OCI-LY1 (cell line): ENCODE data around the gene METAP1.
"Not testable (repeated sequence)": the region's sequence is repeated elsewhere in the genome, so short reads cannot be mapped to it uniquely, and the experiment has no call there.

ENCODE experiments used
- H2AFZ ChIP-seq: fragments of 200-600 bp; sonication (generic), shearing (Covaris generic); 2 replicates; pipeline ENCODE4 v1.6.0; 2014; ENCODE audit warnings: antibody characterized with exemption, mild to moderate bottlenecking, low read length
- H3F3A ChIP-seq: fragments of 200-600 bp; sonication (generic), shearing (Covaris generic); 2 replicates; pipeline ENCODE4 v1.6.0; 2014; ENCODE audit warnings: mild to moderate bottlenecking, antibody characterized with exemption, low read length, moderate library complexity; ENCODE audit not compliant: insufficient read depth
- H3K27ac ChIP-seq: fragments of 200-600 bp; sonication (generic); 2 replicates; pipeline ENCODE4 v1.5.1; 2014; ENCODE audit warnings: low read length, mixed run types, mild to moderate bottlenecking, low read depth; ENCODE audit not compliant: poor library complexity, severe bottlenecking
- H3K27me3 ChIP-seq: fragments of 200-600 bp; sonication (generic); 2 replicates; pipeline ENCODE4 v1.6.0; 2014; ENCODE audit warnings: antibody characterized with exemption, mild to moderate bottlenecking, low read length, moderate library complexity; ENCODE audit not compliant: insufficient read depth
- H3K36me3 ChIP-seq: fragments of 200-600 bp; sonication (generic); 2 replicates; pipeline ENCODE4 v1.6.1; 2014; ENCODE audit warnings: mild to moderate bottlenecking, antibody characterized with exemption, low read length, moderate library complexity, mixed read lengths; ENCODE audit not compliant: insufficient read depth
- H3K4me1 ChIP-seq: fragments of 200-600 bp; sonication (generic); 2 replicates; pipeline ENCODE4 v1.5.1; 2014; ENCODE audit warnings: mild to moderate bottlenecking, low read length, moderate library complexity; ENCODE audit not compliant: insufficient read depth, severe bottlenecking
- H3K4me2 ChIP-seq: fragments of 200-600 bp; sonication (generic), shearing (Covaris generic); 2 replicates; pipeline ENCODE4 v1.6.1; 2014; ENCODE audit warnings: low read length
- H3K4me3 ChIP-seq: fragments of 200-600 bp; sonication (generic); 2 replicates; pipeline ENCODE4 v1.5.1; 2014; ENCODE audit warnings: low read length, low read depth, mild to moderate bottlenecking, mixed read lengths; ENCODE audit not compliant: poor library complexity, severe bottlenecking
- H3K79me2 ChIP-seq: fragments of 200-600 bp; shearing (Covaris generic); 2 replicates; pipeline ENCODE4 v1.6.1; 2016; ENCODE audit warnings: mixed run types, low read length, mixed read lengths; ENCODE audit not compliant: insufficient read depth
- H3K9ac ChIP-seq: fragments of 200-600 bp; sonication (generic), shearing (Covaris generic); 2 replicates; pipeline ENCODE4 v1.6.1; 2014; ENCODE audit warnings: mild to moderate bottlenecking, low read length, mixed read lengths
- H3K9me2 ChIP-seq: fragments of 200-600 bp; sonication (generic), shearing (Covaris generic); 2 replicates; pipeline ENCODE4 v1.6.1; 2014; ENCODE audit warnings: low read depth, mild to moderate bottlenecking, low read length, mixed read lengths
- H3K9me3 ChIP-seq: fragments of 200-600 bp; shearing (Covaris generic); 2 replicates; pipeline ENCODE4 v1.6.1; 2014; ENCODE audit warnings: low read length, mixed read lengths
- H4K20me1 ChIP-seq: fragments of 200-600 bp; sonication (generic), shearing (Covaris generic); 2 replicates; pipeline ENCODE4 v1.6.0; 2016; ENCODE audit warnings: mild to moderate bottlenecking, low read length; ENCODE audit not compliant: insufficient read depth
- EZH2 ChIP-seq: fragments of 200-600 bp; sonication (generic), shearing (Covaris generic); IDR thresholded peaks from 2 replicates; pipeline ENCODE4 v1.8.0; 2017; ENCODE audit warnings: borderline replicate concordance, mixed run types, mild to moderate bottlenecking, antibody characterized with exemption, low read length, moderate library complexity, mixed read lengths
- TF ChIP-seq, protein P1 (sequence below): fragments of 200-600 bp; sonication (generic), shearing (Covaris generic); IDR thresholded peaks from 2 replicates; pipeline ENCODE4 v1.5.1; 2017; ENCODE audit warnings: mild to moderate bottlenecking, antibody characterized with exemption, low read length, moderate library complexity, mixed read lengths

The METAP1 gene

DNA sequence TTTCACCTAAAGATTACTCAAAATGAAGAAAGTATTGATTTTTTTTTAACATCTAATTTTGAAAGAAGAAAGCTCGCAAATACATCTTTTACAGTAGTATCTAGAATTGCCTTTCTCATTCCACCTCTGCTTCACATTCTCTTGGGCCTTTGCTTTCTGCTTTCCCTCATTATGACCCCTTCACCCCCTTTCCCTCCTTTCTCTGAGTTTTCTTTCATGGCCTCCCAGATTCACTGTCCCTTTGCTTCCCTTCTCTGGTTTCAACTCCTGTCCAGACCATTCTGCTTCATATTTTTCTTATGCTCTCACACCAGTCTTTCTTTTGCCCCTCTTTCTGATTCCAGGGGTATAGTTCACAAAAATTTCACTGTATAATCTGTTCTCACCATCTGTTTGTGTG, 64.0 kb downstream of the METAP1 start:
- H3F3A ChIP-seq = no peaks in the 10 kb centered on the region
- no peak overlapping the region for H2AFZ ChIP-seq
- no peak overlapping the region for H3K4me2 ChIP-seq
- TF ChIP-seq, protein P1, sequence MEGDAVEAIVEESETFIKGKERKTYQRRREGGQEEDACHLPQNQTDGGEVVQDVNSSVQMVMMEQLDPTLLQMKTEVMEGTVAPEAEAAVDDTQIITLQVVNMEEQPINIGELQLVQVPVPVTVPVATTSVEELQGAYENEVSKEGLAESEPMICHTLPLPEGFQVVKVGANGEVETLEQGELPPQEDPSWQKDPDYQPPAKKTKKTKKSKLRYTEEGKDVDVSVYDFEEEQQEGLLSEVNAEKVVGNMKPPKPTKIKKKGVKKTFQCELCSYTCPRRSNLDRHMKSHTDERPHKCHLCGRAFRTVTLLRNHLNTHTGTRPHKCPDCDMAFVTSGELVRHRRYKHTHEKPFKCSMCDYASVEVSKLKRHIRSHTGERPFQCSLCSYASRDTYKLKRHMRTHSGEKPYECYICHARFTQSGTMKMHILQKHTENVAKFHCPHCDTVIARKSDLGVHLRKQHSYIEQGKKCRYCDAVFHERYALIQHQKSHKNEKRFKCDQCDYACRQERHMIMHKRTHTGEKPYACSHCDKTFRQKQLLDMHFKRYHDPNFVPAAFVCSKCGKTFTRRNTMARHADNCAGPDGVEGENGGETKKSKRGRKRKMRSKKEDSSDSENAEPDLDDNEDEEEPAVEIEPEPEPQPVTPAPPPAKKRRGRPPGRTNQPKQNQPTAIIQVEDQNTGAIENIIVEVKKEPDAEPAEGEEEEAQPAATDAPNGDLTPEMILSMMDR = no peak
- TF ChIP-seq EZH2 = no peak
- H3K9me2 ChIP-seq = no peaks in the 10 kb centered on the region
- no peaks in the 10 kb centered on the region for H4K20me1 ChIP-seq
- H3K79me2 ChIP-seq = no peaks in the 10 kb centered on the region
- no peaks in the 10 kb centered on the region for H3K9me3 ChIP-seq
- no peak overlapping the region for H3K9ac ChIP-seq
- H3K36me3 ChIP-seq = peaks cover 58% of the 10 kb centered on the region
- no peak overlapping the region for H3K4me3 ChIP-seq
- no peak overlapping the region for H3K27ac ChIP-seq
- peaks cover 12% of the 10 kb centered on the region for H3K4me1 ChIP-seq
- H3K27me3 ChIP-seq = no peaks in the 10 kb centered on the region

DNA sequence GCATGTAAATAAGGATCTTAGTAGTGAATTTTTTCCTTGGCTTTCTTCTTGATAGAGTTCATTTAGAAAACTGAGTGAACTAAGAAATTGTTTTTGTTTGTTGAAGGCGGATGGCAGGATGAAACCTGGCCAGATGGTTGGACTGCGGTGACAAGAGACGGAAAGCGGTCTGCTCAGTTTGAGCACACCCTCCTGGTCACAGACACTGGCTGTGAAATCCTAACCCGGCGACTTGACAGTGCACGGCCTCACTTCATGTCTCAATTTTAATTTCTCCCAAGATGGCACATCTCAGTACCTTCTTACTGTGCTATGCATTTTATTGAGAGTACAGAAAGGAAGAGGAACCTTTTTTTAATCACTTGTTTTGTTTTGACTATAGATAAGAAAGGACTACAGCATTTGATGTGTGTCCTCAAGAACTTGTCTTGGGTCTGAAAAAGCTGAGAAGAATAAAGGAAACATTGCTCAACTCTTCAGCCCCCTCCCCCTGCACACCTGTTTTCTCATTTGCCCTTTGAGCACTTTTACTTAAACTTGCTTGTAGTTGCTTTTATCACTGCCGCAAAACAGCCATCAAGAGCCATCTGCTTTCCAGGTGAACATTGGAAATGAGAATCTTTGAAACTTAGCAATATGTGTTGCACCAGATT, 65.7 kb downstream of the METAP1 start:
- H3K36me3 ChIP-seq = peaks cover 66% of the 10 kb centered on the region
- H3K9ac ChIP-seq = no peak overlapping the region
- no peaks in the 10 kb centered on the region for H3F3A ChIP-seq
- H3K9me3 ChIP-seq = no peaks in the 10 kb centered on the region
- no peak overlapping the region for H3K4me2 ChIP-seq
- H3K4me3 ChIP-seq = no peak overlapping the region
- H3K79me2 ChIP-seq = no peaks in the 10 kb centered on the region
- no peaks in the 10 kb centered on the region for H3K27me3 ChIP-seq
- H4K20me1 ChIP-seq = no peaks in the 10 kb centered on the region
- H2AFZ ChIP-seq = no peak overlapping the region
- peaks cover 12% of the 10 kb centered on the region for H3K4me1 ChIP-seq
- no peak for TF ChIP-seq EZH2
- TF ChIP-seq, protein P1 = no peak
- no peaks in the 10 kb centered on the region for H3K9me2 ChIP-seq
- H3K27ac ChIP-seq = no peak overlapping the region

DNA sequence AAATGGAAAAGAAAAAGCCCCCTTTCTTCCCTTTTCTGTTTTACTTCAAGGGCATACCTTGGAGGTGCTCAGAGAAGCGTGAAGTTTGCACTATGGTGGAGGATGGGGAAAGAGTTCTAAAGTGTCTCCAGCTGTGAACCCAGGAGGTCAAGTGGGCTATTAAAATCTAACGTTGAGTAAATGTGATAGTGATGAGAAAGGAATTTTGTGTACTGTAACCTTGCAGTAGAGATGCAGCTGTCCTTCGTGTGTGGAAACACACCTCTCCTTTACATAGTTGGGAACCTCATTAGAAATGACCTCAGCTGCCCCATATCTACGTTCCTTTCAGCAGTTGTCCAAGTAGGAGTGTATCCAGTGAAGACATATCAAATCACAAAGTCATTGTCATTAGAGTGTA, 66.6 kb downstream of the METAP1 start:
- Histone ChIP-seq H3K9me3 (no peaks in the 10 kb centered on the region), H3K36me3 (peaks cover 70% of the 10 kb centered on the region), H4K20me1 (no peaks in the 10 kb centered on the region), H3F3A (no peaks in the 10 kb centered on the region), H3K4me3 (no peak overlapping the region), H3K79me2 (no peaks in the 10 kb centered on the region), H3K9ac (no peak overlapping the region), H3K9me2 (no peaks in the 10 kb centered on the region), H3K4me1 (peaks cover 12% of the 10 kb centered on the region), H3K27ac (no peak overlapping the region), H3K4me2 (no peak overlapping the region), H3K27me3 (no peaks in the 10 kb centered on the region), H2AFZ (no peak overlapping the region)
- TF ChIP-seq, protein P1 = no peak
- TF ChIP-seq EZH2 = no peak

DNA sequence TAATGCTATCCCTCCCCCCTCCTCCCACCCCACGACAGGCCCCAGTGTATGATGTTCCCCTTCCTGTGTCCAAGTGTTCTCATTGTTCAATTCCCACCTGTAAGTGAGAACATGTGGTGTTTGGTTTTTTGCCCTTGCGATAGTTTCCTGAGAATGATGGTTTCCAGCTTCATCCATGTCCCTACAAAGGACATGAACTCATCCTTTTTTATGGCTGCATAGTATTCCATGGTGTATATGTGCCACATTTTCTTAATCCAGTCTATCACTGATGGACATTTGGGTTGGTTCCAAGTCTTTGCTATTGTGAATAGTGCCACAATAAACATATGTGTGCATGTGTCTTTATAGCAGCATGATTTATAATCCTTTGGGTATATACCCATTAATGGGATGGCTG, 70.0 kb downstream of the METAP1 start:
- H3K79me2 ChIP-seq, H3K9ac ChIP-seq, H3K9me3 ChIP-seq, H3F3A ChIP-seq, H3K4me2 ChIP-seq, H3K9me2 ChIP-seq, H3K27ac ChIP-seq, H4K20me1 ChIP-seq, H3K4me3 ChIP-seq, H3K27me3 ChIP-seq, H2AFZ ChIP-seq: not testable (repeated sequence)
- peaks cover 12% of the 10 kb centered on the region for H3K4me1 ChIP-seq
- peaks cover 49% of the 10 kb centered on the region for H3K36me3 ChIP-seq
